RKO (cell line): ENCODE results near the gene MYNN.
A peak's percentile ranks its signal among the peaks of the same experiment; 100 is the strongest.
"Not testable (repeated sequence)": the region's sequence is repeated elsewhere in the genome, so short reads cannot be mapped to it uniquely, and the experiment has no call there.

ENCODE experiments used
- DNase-seq: peaks from one replicate; pipeline ENCODE4 v3.0.0-alpha.2; 2016; ENCODE audit warnings: low spot score

Gene MYNN

DNA sequence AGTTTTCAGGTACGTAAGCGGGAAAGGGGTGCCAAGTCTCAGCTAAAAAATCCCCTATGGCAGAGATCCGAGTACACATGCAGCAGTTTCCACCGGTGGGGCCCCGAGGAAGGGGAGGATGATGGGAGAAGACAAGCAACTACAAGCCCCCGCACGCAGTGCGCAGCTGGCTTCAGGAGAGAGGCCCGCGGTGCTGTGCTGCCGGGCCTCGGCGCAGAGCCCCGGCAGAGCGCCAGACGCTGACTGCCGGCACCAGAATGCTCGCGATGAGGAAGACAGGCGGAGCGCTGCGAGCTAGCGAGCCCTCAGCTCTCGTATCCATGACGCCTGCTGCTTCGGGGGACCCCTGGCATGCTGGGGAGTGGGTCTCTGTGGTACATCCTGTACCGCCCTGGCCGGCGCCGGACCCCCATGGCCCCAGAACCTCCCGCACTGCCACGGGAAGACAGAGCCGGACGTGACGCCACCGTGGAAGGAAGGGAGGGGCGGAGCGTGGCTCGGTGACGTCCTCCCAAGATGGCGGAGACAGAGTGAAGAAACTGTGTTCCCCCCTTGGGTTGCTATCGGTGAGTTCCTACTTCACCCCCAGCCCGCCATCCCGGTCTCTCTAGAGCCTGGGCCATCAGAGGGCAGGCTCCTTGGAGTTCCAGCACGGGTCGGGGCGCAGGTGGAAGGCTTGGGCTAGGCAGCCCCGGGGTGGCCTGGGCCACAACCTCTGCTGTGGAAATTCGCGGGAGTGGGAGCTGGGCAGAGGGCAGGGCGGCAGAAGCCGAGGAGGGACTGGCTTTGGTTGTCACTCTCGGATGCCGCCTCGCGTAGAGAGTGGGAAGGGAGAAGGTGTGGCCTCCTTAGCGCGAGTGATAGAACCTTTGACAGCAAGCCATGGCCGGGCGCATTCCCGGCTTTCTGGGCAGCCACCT, at the start of gene MYNN:
TSS of gene MYNN (plus strand) at position 500 of the 920 bp plus-strand sequence. CDS start 900 bp downstream, outside the sequence.
- peak; percentile 90 for DNase-seq

DNA sequence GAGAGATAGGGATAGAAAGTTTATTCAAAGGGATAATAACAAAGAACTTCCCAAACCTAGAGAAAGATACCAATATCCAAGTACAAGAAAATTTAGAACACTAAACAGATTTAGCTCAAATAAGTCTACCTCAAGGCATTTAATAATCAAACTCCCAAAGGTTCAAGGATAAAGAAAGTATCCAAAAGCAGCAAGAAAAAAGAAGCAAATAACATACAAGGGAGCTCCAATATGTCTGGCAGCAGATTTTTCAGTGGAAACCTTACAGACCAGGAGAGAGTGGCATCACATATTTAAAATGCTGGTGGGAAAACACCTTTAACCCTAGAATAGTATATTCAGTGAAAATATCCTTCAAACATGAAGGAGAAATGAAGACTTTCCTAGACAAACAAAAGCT, 41.3 kb upstream of the MYNN start:
- DNase-seq: not testable (repeated sequence)

DNA sequence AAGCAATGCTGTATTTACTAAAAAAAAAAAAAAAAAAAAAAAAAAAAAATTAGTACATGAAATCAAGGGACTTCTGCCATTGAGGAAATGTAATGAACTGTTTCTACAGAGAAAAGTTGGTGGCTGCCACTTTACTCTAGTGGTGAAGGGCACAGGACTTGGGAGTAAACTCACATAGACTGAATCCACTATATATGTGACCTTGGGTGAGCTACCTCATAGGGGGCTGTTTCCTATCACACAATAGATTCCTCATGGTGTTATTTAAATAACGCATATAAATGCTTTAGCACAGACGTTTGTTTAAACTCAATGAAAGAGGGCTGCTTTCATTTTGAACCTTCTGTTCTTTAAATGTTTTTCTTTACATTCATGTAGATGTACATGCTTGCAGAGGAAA, 34.1 kb upstream of the MYNN start:
- no peak for DNase-seq

DNA sequence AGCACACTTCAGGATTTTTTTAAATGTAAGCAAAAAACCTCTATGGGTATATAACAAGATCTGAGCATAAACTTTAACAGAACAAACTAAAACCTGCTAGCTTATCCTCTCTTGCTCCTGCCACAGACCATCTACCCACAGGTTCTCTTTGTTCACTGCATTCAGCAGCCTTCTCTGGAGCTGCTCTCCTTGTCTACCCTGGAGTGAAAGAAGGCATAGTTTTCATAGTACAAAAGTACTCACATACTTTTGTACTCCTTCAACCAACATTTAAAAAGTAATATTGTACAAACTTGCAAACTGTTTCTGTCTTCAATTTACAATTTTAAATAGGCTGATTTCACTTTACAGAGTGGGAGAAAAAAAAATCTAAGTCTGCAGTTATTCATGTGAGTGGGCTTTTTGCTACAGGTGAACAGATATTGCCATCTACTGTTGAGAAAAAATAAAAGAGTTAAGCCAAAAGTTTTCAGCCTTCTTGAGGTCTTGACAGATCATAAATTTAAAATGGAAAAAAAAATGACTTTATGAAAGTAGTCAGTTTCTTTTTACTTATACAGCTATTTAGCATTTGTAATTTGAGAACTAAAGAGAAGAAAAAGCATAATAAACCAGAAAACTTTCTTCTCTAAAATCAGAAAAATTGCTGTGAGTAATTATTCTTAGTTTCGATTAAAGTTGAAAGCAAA, 28.7 kb upstream of the MYNN start:
- DNase-seq: peak; percentile 50

DNA sequence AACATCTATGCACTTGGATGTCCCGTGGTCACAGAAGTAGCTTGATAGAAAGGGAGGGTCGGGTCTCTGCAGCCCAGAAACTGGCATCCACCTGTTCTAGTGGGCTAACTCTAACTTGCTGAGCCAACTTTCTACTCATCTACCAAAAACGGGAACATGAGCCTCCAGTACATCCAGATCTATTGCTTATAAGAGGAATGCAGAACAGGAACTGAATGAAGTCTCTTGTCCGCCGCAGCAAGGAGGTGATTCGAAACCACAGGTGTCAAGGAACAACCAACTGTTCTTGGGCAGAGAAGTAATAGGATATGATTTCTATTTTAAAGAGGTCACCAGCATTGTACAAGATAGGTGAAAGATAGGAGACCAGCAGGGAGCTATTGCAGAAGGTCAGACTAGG, 26.3 kb upstream of the MYNN start:
- no peak for DNase-seq

DNA sequence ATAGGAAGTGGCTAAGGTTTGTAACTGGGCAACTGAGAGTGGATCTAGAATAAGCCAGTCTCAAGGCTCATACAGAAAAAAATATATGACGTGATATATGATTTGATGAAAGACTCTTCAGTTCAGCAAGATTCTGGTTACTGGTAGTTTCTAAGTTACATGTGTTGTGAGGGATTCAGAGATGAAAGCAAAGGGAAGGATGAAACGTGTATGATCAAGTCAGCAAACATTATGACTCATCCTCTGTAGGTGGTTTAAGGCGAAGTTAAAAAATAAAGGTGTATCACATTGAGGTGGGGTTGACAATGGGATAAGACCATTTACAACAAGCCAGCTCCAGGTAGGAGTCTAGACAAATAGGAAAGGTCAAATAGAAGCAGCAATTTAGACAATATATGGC, 24.5 kb upstream of the MYNN start:
- DNase-seq: no peak

DNA sequence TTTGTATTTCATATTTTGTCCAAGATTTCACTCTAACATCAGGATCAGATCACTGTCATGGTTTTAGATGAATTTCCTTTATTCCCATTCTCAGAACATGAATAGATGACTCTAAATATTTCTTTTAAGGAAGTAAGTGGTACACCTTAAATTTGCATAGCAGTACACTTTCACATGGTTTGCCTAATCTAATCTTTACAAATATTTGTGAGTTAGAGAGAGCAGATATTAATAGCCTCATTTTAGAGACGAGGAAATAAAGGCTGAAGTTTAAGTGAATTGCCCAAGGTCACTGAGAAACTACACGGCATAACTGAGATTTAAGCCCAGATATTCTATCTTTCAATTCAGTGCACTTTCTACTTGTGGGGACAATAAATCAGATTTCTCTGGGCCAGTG, 22.5 kb upstream of the MYNN start:
- no peak for DNase-seq

DNA sequence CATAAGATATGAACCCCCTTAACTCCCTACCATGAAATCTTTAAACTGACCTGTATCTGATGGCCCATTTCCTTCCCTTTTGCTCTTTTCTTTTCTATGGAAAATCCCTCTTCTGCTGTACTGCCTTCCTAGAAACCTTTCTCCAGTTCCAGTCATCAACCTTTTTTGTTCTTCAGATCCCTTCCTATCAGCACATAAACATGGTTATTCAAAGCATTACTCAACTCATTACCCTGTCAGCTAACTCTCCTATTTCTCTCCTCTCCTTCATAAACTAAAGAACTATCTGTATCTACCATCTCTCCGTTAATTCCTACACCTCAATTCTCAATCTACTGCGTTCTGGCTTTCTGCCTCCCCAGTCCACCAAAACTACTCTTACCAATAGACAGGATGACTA, 21.3 kb upstream of the MYNN start:
- DNase-seq: no peak

DNA sequence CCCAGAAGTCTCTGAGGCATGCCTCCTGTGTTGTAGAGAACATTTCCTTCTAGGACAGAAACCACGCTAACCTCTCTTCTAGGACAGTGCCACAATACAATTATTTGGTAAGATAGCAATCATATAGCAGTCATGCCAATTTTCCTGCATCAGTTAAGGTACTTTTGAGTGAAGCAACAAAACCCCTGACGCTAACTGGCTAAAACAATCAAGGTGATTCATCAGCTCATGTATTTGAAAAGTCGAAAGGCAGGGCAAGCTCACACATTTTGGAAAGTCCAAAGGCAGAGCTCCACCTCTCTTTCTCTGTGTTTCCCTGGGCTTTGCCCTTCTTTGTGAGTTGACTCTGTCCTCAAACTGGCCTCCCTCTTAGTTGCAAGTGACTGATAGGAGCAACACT, 18.5 kb upstream of the MYNN start:
- no peak for DNase-seq

DNA sequence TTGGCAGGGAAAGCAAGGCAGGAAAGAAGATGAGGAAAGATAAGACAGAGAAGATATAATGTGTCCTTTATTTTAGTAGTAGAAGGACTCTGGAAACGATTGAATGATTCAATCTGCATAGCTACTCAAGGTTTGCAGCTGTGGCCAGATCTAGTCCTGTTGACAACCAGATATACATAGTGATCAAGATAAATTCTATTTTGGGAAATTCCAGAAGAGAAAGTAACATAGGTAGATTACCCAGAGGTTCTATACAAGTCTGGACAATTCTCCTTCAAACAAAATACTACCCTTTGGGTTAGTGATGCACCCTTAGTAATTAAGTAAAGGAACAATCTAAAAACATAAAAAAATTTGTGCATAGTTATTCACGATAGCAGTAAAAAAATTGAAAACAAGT, 17.7 kb upstream of the MYNN start:
- DNase-seq: no peak

DNA sequence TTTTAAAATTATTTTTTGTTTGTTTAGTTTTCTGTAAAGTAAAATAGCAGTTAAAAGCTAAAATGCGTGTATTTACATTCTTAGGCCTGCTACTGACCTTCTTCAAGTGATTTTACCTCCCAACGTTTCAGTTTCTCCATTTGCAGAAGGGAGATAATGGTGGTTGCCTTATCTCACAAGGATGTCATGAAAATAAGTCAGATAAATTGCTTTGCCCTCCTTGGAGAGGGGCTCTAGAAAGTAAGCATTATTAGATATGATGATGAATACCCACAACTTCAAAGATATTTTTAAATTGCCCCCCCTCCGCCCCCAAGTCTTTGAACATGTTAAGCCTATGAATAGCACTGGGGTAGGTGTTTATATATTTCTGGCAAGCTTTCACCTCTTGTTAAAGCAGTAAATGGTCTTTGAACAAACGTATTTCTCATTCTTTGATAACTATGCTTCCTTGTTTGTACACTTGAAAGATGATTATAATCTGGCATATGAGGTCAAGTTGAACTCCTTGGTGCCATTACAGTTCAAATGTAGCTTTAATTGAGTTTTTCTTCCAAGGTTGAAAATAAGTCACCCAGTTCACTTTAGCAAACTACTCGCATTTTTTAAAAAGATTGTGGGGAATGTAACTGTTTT, 14.7 kb upstream of the MYNN start:
- DNase-seq: no peak

DNA sequence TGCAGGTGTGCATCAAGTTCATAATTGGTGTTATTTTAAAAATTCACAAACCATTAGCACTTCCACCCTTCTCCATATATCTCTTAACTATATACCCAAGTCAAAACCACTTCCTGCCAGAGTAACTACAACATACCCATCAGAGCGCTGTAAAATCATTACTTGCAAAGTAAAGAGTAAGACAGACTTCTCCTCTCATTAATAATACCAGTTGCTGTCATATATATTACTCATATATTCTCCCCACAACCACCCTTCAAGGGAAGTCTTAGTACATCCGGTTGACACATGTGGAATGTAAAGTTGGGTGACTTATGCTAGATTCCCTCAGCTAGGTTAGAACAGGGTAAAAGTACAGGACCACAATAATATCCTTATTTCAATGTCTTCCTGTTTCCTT, 13.9 kb upstream of the MYNN start:
- peak; percentile 91 for DNase-seq

DNA sequence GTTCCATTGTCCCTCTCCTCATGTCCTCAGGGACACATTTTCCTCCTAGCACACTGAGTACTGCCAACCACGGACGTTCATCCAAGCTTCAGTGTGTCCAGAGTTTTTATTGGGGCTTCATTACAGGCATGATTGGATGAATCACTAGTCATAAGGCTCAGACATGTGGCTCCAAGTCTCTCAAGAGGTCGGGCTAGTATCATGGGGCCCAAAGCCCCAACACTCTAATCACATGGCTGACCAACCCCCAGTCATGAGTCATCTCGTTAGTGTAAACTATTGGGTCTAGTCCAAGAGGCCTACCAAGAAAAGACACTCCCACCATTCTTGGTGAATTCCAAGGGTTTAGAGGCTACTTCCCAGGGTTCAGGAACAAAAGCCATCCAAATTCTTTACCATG, 12.7 kb upstream of the MYNN start:
- DNase-seq: peak; percentile 41

DNA sequence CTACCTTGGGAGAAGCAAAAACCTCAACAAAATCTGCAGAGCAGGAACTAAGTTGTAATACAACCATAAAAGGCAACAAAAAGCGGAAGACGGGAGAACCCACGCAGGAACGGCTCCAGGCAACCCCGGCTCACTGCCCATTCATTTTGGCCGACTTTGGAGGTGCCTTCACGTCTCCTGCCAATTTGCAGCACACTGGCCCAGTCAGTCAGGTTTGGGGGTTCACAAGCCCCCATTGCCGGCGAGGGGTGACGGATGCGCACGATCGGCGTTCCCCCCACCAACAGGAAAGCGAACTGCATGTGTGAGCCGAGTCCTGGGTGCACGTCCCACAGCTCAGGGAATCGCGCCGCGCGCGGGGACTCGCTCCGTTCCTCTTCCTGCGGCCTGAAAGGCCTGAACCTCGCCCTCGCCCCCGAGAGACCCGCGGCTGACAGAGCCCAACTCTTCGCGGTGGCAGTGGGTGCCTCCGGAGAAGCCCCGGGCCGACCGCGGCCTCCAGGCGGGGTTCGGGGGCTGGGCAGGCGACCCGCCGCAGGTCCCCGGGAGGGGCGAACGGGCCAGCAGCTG, 8.8 kb upstream of the MYNN start:
- DNase-seq: peak; percentile 90

DNA sequence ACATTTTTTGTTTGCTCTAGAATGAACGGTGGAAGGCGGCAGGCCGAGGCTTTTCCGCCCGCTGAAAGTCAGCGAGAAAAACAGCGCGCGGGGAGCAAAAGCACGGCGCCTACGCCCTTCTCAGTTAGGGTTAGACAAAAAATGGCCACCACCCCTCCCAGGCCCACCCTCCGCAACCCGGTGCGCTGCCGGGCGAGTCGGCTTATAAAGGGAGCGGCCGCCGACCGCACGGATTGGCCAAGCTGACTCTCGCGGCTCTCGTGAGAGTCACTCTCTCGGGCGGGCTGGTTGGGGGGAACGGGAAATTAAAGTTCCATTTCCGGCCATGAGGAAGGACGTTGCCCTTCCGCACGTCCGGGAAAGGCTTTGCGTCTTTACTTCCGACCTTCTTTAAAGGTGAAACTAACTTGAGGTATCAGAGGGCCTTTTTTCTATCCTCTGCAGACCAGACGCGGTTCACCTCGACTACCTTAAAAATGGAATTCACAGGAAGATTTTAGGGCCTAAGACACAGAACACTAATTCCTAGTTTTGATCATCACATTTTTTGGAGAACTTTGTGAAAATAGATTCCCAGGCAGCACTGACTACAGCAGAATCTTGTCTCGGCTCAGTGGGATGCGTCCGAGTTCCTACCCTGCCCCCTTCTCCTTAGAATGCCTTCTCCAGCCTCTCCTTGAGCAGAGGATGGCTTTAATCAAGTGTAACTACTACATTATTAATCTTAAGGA, 8.1 kb upstream of the MYNN start, which contains the start of gene TERC:
TSS of gene TERC (minus strand) at position 179 of the 731 bp plus-strand sequence.
- peak; percentile 95 for DNase-seq

DNA sequence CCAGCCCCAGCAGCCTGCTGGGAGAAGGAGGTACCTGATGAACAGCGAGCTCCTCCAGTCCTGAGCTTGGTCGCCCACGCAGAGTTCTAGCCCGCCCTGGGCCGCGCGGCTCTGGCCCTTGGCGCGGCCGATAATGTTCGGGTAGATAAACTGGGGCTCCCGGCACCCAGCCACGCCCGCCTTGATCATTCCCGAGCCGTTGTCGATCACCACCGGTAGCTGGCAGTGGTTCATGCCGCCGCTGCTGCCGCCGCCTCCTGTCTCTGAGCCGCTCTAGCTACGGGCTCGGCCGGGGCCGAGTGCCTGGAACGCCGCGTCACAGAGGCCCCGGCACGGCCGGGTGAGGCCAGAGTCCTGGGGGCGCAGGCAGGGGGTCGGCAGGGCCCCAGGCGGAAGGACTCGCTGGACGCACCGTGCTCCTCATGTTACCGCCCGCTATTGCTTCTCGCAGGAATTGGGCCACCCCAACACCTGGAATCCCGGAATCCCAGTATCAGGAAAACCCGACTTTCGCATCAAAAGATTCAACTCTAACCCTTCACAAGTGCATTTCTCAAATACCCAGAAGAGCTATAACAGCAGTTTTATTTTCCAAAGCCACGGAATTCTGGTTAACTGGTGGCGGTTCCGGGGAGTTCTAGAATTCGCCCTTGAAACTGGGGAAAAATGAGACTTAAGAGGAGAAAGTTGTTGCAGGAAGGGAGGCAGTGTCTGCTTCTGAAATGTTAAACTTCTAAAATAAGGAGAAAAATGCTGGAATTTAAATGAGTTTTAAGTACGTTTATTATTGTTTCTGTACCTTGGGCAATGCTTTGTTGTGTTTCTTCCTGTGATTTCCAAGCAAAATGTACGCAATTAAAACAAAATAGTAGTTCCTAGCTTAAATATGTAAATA, 3.7 kb upstream of the MYNN start, which contains the start of gene ACTRT3:
TSS of gene ACTRT3 (minus strand) at position 275 of the 895 bp plus-strand sequence. CDS start at position 234, 41 bp downstream.
- DNase-seq: peak; percentile 86

DNA sequence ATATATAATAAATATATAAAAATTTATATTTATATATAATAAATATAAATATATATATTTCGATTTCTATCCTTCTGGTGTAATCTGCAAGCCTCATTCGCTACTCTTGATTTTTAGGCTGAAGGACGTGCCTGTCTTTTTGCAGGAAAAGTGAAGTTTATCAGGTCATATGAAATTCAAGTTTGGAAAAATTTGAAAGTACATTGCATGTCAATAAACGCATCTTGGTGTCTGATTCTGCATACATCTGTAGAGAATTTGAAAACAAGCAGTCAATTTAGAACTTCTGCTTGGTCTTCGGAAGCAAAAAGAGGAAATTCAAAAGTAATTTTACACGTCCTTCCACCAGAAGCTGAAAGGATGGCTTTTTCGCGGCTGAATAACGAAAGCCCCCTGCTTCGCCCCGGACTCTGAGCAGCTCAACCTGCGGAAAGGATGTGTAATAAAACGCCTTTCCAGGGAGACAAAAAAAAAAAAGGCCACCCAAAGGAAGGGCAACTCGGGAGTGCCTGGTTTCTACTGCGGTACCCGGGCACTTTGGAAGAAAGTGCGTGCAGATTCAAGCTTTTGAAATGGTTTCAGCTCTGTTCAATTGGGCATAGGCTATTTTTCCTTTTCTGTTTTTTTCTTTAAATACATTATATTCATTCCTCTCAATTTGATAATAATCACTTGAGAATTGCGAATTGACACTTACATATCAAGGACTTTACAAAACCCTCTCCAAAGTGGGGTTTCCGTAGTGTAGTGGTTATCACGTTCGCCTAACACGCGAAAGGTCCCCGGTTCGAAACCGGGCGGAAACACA, 1.5 kb upstream of the MYNN start:
- peak; percentile 85 for DNase-seq

DNA sequence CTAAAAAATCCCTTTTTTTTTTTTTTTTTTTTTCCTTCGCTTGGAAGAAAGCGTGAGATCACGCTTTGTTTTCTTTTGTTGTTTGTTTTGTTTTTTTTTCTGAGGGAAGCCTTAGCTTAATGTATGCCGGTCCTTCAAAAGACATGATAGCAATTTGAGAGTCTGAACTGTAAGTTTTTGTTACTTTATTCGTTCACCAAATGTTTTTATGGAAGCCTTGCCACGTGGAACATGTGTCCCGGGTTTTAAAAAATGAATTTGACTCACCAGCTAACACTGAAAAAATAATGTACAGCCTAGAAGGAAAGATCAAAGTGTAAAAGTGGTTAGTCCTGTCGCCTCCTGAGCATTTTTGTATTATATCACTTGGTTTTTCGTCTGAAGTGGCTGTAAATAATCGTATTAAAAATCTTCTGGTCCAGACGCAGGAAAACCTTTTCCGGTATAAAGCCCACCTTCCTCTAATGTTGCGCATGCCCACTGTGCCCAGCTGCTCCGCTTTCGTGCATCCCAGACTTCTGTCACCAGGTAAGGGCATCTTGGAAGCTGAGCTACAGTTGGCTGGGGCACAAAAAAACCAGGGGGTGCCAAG, 795 bp upstream of the MYNN start:
- peak; percentile 84 for DNase-seq

DNA sequence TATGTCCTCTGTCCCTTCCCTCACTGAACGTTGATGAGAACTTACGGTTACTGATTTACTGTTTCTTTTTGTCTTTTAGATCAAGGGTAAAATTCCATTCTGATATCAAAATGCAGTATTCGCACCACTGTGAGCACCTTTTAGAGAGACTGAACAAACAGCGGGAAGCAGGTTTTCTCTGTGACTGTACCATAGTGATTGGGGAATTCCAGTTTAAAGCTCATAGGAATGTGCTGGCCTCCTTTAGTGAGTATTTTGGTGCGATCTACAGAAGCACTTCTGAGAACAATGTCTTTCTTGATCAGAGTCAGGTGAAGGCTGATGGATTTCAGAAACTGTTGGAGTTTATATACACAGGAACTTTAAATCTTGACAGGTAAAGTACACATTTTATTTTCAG, 990 bp downstream of the MYNN start:
- DNase-seq: peak; percentile 68
